ENCODE data around the gene STK25. TPM values are rescaled to one million over a fixed set of nuclear protein-coding genes. Genes with fewer than 3 reads are reported as not detected.

Gene STK25
- total and polyA plus RNA-seq, 2 experiments from 2014 or later: 125 to 304 TPM

DNA sequence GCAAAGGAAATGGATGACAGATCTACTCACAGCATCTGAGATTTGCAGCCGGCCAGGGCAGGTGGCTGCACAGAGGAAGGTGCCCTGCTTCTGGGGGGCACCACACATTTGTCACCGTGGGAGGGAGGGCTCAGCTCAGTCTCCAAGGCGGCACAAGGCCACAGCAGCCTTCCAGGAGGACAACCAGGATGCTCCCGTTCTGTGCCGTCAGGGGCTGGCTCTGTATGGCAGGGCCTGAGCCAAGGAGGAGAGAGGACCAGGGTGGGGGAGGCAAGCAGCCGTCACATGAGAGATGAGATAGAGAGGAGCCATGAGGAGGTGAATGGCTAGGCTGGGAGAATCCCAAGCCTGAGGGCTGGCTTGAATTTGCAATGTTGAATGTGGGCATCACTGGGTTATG, 45.6 kb upstream of the STK25 start:
- Mint-ChIP-seq H3K4me1 (peaks cover 30% of the 10 kb centered on the region), H3K9me3 (peaks cover 23% of the 10 kb centered on the region), H3K4me3 (no peak overlapping the region), H3K27ac (no peak overlapping the region), H3K27me3 (ENCODE audit: insufficient read depth, low read depth, poor library complexity) (peaks cover 20% of the 10 kb centered on the region), H3K36me3 (ENCODE audit: low read depth) (peaks cover 8% of the 10 kb centered on the region; the same call in 2 of the 3 replicates)
- H3K9me2 ChIP-seq (ENCODE audit: insufficient read depth): no peaks in the 10 kb centered on the region
- no peaks in the 10 kb centered on the region for H3K36me3 ChIP-seq (ENCODE audit: insufficient read depth)
- no peak overlapping the region for H3K27ac ChIP-seq (ENCODE audit: low read depth)
- no peak overlapping the region for H2AFZ ChIP-seq
- peaks cover 8% of the 10 kb centered on the region; the same call in 1 of the 2 replicates for H3K27me3 ChIP-seq (ENCODE audit: insufficient read depth)
- no peaks in the 10 kb centered on the region for H3K79me2 ChIP-seq (replicated peaks; ENCODE audit: insufficient read depth)
- H3K4me1 ChIP-seq (ENCODE audit: insufficient read depth): peaks cover 10% of the 10 kb centered on the region
- no peak for DNase-seq (ENCODE audit: low spot score)
- no peak overlapping the region for H3K4me3 ChIP-seq
- no peak for ATAC-seq
- H4K20me1 ChIP-seq (replicated peaks; ENCODE audit: insufficient read depth): no peaks in the 10 kb centered on the region
- no peak overlapping the region for H3K4me2 ChIP-seq
- TF ChIP-seq NANOG (IDR thresholded peaks at IDR 0.05; ENCODE audit: borderline replicate concordance) (no peak), ZNF331 (CRISPR knock-in tag; IDR thresholded peaks at IDR 0.05; ENCODE audit: low read depth) (no peak), POLR2AphosphoS5 (IDR thresholded peaks at IDR 0.05; ENCODE audit: low read depth) (no peak), ZNF114 (CRISPR knock-in tag; IDR thresholded peaks at IDR 0.05) (no peak), STAT1 (IDR thresholded peaks at IDR 0.05; ENCODE audit: unreplicated experiment) (no peak), JUNB (IDR thresholded peaks at IDR 0.05; ENCODE audit: unreplicated experiment) (no peak), EZH2 (IDR thresholded peaks at IDR 0.05; ENCODE audit: low read depth, unreplicated experiment) (no peak), EZH2phosphoT487 (IDR thresholded peaks at IDR 0.05; ENCODE audit: unreplicated experiment) (no peak), CREB1 (CRISPR knock-in tag; IDR thresholded peaks at IDR 0.05; ENCODE audit: low read depth) (no peak)
- TF ChIP-seq, protein P1, sequence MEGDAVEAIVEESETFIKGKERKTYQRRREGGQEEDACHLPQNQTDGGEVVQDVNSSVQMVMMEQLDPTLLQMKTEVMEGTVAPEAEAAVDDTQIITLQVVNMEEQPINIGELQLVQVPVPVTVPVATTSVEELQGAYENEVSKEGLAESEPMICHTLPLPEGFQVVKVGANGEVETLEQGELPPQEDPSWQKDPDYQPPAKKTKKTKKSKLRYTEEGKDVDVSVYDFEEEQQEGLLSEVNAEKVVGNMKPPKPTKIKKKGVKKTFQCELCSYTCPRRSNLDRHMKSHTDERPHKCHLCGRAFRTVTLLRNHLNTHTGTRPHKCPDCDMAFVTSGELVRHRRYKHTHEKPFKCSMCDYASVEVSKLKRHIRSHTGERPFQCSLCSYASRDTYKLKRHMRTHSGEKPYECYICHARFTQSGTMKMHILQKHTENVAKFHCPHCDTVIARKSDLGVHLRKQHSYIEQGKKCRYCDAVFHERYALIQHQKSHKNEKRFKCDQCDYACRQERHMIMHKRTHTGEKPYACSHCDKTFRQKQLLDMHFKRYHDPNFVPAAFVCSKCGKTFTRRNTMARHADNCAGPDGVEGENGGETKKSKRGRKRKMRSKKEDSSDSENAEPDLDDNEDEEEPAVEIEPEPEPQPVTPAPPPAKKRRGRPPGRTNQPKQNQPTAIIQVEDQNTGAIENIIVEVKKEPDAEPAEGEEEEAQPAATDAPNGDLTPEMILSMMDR (conservative IDR thresholded peaks at IDR 0.05; ENCODE audit: low read depth in 2 of 2): no peak
- TF ChIP-seq, protein P2, sequence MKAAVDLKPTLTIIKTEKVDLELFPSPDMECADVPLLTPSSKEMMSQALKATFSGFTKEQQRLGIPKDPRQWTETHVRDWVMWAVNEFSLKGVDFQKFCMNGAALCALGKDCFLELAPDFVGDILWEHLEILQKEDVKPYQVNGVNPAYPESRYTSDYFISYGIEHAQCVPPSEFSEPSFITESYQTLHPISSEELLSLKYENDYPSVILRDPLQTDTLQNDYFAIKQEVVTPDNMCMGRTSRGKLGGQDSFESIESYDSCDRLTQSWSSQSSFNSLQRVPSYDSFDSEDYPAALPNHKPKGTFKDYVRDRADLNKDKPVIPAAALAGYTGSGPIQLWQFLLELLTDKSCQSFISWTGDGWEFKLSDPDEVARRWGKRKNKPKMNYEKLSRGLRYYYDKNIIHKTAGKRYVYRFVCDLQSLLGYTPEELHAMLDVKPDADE (IDR thresholded peaks at IDR 0.05): no peak
- TF ChIP-seq, protein P3, sequence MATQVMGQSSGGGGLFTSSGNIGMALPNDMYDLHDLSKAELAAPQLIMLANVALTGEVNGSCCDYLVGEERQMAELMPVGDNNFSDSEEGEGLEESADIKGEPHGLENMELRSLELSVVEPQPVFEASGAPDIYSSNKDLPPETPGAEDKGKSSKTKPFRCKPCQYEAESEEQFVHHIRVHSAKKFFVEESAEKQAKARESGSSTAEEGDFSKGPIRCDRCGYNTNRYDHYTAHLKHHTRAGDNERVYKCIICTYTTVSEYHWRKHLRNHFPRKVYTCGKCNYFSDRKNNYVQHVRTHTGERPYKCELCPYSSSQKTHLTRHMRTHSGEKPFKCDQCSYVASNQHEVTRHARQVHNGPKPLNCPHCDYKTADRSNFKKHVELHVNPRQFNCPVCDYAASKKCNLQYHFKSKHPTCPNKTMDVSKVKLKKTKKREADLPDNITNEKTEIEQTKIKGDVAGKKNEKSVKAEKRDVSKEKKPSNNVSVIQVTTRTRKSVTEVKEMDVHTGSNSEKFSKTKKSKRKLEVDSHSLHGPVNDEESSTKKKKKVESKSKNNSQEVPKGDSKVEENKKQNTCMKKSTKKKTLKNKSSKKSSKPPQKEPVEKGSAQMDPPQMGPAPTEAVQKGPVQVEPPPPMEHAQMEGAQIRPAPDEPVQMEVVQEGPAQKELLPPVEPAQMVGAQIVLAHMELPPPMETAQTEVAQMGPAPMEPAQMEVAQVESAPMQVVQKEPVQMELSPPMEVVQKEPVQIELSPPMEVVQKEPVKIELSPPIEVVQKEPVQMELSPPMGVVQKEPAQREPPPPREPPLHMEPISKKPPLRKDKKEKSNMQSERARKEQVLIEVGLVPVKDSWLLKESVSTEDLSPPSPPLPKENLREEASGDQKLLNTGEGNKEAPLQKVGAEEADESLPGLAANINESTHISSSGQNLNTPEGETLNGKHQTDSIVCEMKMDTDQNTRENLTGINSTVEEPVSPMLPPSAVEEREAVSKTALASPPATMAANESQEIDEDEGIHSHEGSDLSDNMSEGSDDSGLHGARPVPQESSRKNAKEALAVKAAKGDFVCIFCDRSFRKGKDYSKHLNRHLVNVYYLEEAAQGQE (IDR thresholded peaks at IDR 0.05; ENCODE audit: unreplicated experiment): no peak
- H3F3A ChIP-seq (replicated peaks; ENCODE audit: low read depth): no peaks in the 10 kb centered on the region
